Left colon (tissue), 2 donors: ENCODE data around the gene MRM2. TPM values are rescaled to one million over a fixed set of nuclear protein-coding genes. Genes with fewer than 3 reads are reported as not detected.
A peak's percentile ranks its signal among the peaks of the same experiment; 100 is the strongest.

Source experiments
- ATAC-seq: fragments of 200-7000 bp; cut with Tn5 transposase; one replicate; pipeline ENCODE4 v1.9.1; 2020; ENCODE audit warnings: mild to moderate bottlenecking, moderate library complexity
- DNase-seq, 2 donors: peaks; one replicate each; pipeline ENCODE4 v3.0.0-alpha.2; 2020
- intact Hi-C, 2 donors: fragments of 100-400 bp; cut with DNase I in 1 of 2; cut with micrococcal nuclease in 1 of 2; formaldehyde crosslinking; loops; one replicate each; pipeline versions ENCODE4 v1.11.2 to v1.14.0; 2022; cut with DNase I, micrococcal nuclease
- total RNA-seq, 2 donors: library from RNA; stranded (reverse); fragmentation: NEBNext Ultra II Directional; extraction: Animal tissue kit (Norgen Biotek cat#: 25700); gene quantifications; one replicate each; pipeline ENCODE4 v1.2.1, GENCODE V29; 2021
- donor health status: DM: no; HTN: no; CAD: no.
- donor health status: DM: yes; HTN: yes; CAD: no.

MRM2 gene
- total RNA-seq, 2 donors from 2014 or later: 15.0 to 15.6 TPM

GRCh38 chr7:2213551-2214215 lies 28.3 kb downstream of the MRM2 start:
- no peak for DNase-seq
- no peak for ATAC-seq

GRCh38 chr7:2212906-2213305 lies 29.1 kb downstream of the MRM2 start:
- ATAC-seq: no peak
- DNase-seq: no peak
- intact Hi-C loops: loop anchor here in 1 of 2 donors (5.0 to 10.0 kb wide), 2 partner anchors 548 to 631 kb away; no protein-coding TSS in a partner anchor

More at GRCh38 chr7:2213551-2214215, 28.3 kb downstream of the MRM2 start:
- intact Hi-C loops: loop anchor here in 1 of 2 donors (5.0 to 10.0 kb wide), 2 partner anchors 549 to 631 kb away; no protein-coding TSS in a partner anchor

- no peak for ATAC-seq
- intact Hi-C loops: loop anchor here in 1 of 2 donors (5.0 to 10.0 kb wide), 2 partner anchors 547 to 630 kb away; no protein-coding TSS in a partner anchor
- DNase-seq: no peak
These were observed 30.1 kb downstream of the MRM2 start for GRCh38 chr7:2211926-2212325.

GRCh38 chr7:2211259-2211880 lies 30.6 kb downstream of the MRM2 start:
- ATAC-seq (no peak), DNase-seq (no peak)
- intact Hi-C loops: loop anchor here in 1 of 2 donors (5.0 to 10.0 kb wide), 2 partner anchors 547 to 629 kb away; no protein-coding TSS in a partner anchor

- DNase-seq (no peak), ATAC-seq (no peak)
- intact Hi-C loops: loop anchor here in 1 of 2 donors (5.0 to 10.0 kb wide), 2 partner anchors 546 to 628 kb away; no protein-coding TSS in a partner anchor
These were observed 31.3 kb downstream of the MRM2 start for GRCh38 chr7:2210551-2211258.

- DNase-seq (no peak), ATAC-seq (no peak)
- intact Hi-C loops: loop anchor here in 1 of 2 donors (5.0 to 10.0 kb wide), 2 partner anchors 545 to 628 kb away; no protein-coding TSS in a partner anchor
These were observed 32.1 kb downstream of the MRM2 start for GRCh38 chr7:2209961-2210323.

- DNase-seq: peak; percentile 38 to 72
- peak; percentile 87 for ATAC-seq
- intact Hi-C loops: no loop called here
These were observed 32.7 kb downstream of the MRM2 start for GRCh38 chr7:2209146-2209960.

- DNase-seq (no peak), ATAC-seq (no peak)
- intact Hi-C loops: no loop called here
These were observed 33.3 kb downstream of the MRM2 start for GRCh38 chr7:2208712-2209111.

- intact Hi-C loops: no loop called here
- DNase-seq: no peak
- no peak for ATAC-seq
These were observed 36.8 kb downstream of the MRM2 start for GRCh38 chr7:2205036-2205780.

- intact Hi-C loops: no loop called here
- ATAC-seq: no peak
These were observed 37.6 kb downstream of the MRM2 start for GRCh38 chr7:2204446-2204845.

GRCh38 chr7:2203766-2204300 lies 38.2 kb downstream of the MRM2 start:
- DNase-seq: no peak
- intact Hi-C loops: no loop called here
- no peak for ATAC-seq

More at GRCh38 chr7:2204446-2204845, 37.6 kb downstream of the MRM2 start:
- no peak for DNase-seq

- intact Hi-C loops: no loop called here
- DNase-seq: peak in 1 of 2 donors; percentile 12
- ATAC-seq: no peak
These were observed 38.9 kb downstream of the MRM2 start for GRCh38 chr7:2202901-2203765.

- ATAC-seq (no peak), DNase-seq (no peak)
- intact Hi-C loops: no loop called here
These were observed 39.6 kb downstream of the MRM2 start for GRCh38 chr7:2202361-2202761.

GRCh38 chr7:2201686-2202360 lies 40.2 kb downstream of the MRM2 start:
- no peak for ATAC-seq
- intact Hi-C loops: no loop called here
- no peak for DNase-seq

GRCh38 chr7:2201128-2201527 lies 40.9 kb downstream of the MRM2 start:
- intact Hi-C loops: no loop called here

GRCh38 chr7:2200584-2200980 lies 41.4 kb downstream of the MRM2 start:
- intact Hi-C loops: no loop called here
- DNase-seq (no peak), ATAC-seq (no peak)

More at GRCh38 chr7:2201128-2201527, 40.9 kb downstream of the MRM2 start:
- ATAC-seq (no peak), DNase-seq (no peak)
